HepG2 (cell line): ENCODE results near the gene LINGO3. TPM values are rescaled to one million over a fixed set of nuclear protein-coding genes. Genes with fewer than 3 reads are reported as not detected.

Source experiments
- ATF5 ChIP-seq: sonication (generic); formaldehyde crosslinking; IDR thresholded peaks from 2 replicates; pipeline ENCODE4 v1.4.0; 2020; ENCODE audit warnings: mild to moderate bottlenecking, low read depth, missing genetic modification reagents
- DPF2 ChIP-seq: sonication (generic); formaldehyde crosslinking; IDR thresholded peaks from 2 replicates; pipeline ENCODE4 v1.4.0; 2020; ENCODE audit warnings: mild to moderate bottlenecking, low read depth, missing genetic modification reagents, borderline replicate concordance
- GABPB1 ChIP-seq: IDR thresholded peaks from 2 replicates; pipeline ENCODE4 v1.6.1; 2016; ENCODE audit warnings: mild to moderate bottlenecking, missing genetic modification reagents, moderate library complexity, missing compliant biosample characterization
- KLF16 ChIP-seq, 2 experiments: sonication (generic) in 1 of 2; formaldehyde crosslinking in 1 of 2; IDR thresholded peaks; 2 replicates each; pipeline versions ENCODE4 v1.6.1 to v1.8.0; 2016 to 2023; ENCODE audit warnings: missing genetic modification reagents in 2 of 2, missing compliant biosample characterization in 1 of 2
- SKI ChIP-seq: fragments of 450-650 bp; IDR thresholded peaks from one replicate; pipeline ENCODE4 v1.6.1; 2018; ENCODE audit warnings: mild to moderate bottlenecking; ENCODE audit not compliant: partially characterized antibody
- SNAI1 ChIP-seq: sonication (generic); formaldehyde crosslinking; IDR thresholded peaks from 2 replicates; pipeline ENCODE4 v1.5.0; 2020; ENCODE audit warnings: mild to moderate bottlenecking, missing genetic modification reagents, borderline replicate concordance
- SOX13 ChIP-seq, 3 experiments: fragments of 450-650 bp in 1 of 3; sonication (generic) in 1 of 3; formaldehyde crosslinking in 1 of 3; IDR thresholded peaks in 2 of 3; conservative IDR thresholded peaks in 1 of 3; 2 replicates each; pipeline versions ENCODE4 v1.5.0 to v1.6.1; 2016 to 2020; ENCODE audit warnings: antibody characterized with exemption in 1 of 3, mild to moderate bottlenecking in 1 of 3, missing compliant biosample characterization in 1 of 3, missing genetic modification reagents in 1 of 3, moderate library complexity in 1 of 3
- ZFX ChIP-seq: sonication (generic); formaldehyde crosslinking; IDR thresholded peaks from 2 replicates; pipeline ENCODE4 v1.4.0; 2020; ENCODE audit warnings: mild to moderate bottlenecking, low read depth, missing genetic modification reagents, moderate library complexity
- ZNF350 ChIP-seq: sonication (generic); formaldehyde crosslinking; IDR thresholded peaks from 2 replicates; pipeline ENCODE4 v1.4.0; 2020; ENCODE audit warnings: mild to moderate bottlenecking, low read depth, missing genetic modification reagents, borderline replicate concordance
- ZNF362 ChIP-seq: sonication (generic); formaldehyde crosslinking; IDR thresholded peaks from 2 replicates; pipeline ENCODE4 v1.4.0; 2020; ENCODE audit warnings: missing genetic modification reagents, mild to moderate bottlenecking, borderline replicate concordance
- ZNF639 ChIP-seq: conservative IDR thresholded peaks from 2 replicates; pipeline ENCODE4 v1.6.1; 2018; ENCODE audit warnings: missing genetic modification reagents
- ZNF891 ChIP-seq: sonication (generic); formaldehyde crosslinking; IDR thresholded peaks from 2 replicates; pipeline ENCODE4 v1.5.0; 2020; ENCODE audit warnings: mild to moderate bottlenecking, missing genetic modification reagents
- polyA plus RNA-seq, 8 experiments: library from polyadenylated mRNA; depleted of rRNA in 3 of 8; stranded (reverse) in 7 of 8; unstranded in 1 of 8; fragments of >200 nt; fragmentation: Illumina TruSeq in 4 of 8; extraction: Trizol in 4 of 8; gene quantifications; 2 replicates each; pipeline versions ENCODE4 v1.2.1 to v1.2.3, GENCODE V29; 2011 to 2016; ENCODE audit warnings: low read depth in 4 of 8, missing spikeins in 1 of 8, mixed read lengths in 1 of 8; ENCODE audit not compliant: insufficient read depth in 1 of 8
- total RNA-seq, 5 experiments: library from RNA; depleted of rRNA; stranded (reverse); fragments of >200 nt; fragmentation: Illumina TruSeq; extraction: Trizol; gene quantifications; 2 replicates each; pipeline ENCODE4 v1.2.3, GENCODE V29; 2016; ENCODE audit warnings: low read depth in 1 of 5
- TF ChIP-seq, protein P1 (sequence below): sonication (generic); formaldehyde crosslinking; IDR thresholded peaks from 2 replicates; pipeline ENCODE4 v1.8.1; 2022; ENCODE audit warnings: low read depth, mild to moderate bottlenecking, missing genetic modification reagents
- TF ChIP-seq, protein P2 (sequence below): sonication (generic); formaldehyde crosslinking; IDR thresholded peaks from 2 replicates; pipeline ENCODE4 v1.4.0; 2020; ENCODE audit warnings: missing genetic modification reagents, borderline replicate concordance
- TF ChIP-seq, protein P3 (sequence below): sonication (generic); formaldehyde crosslinking; IDR thresholded peaks from 2 replicates; pipeline ENCODE4 v1.5.0; 2020; ENCODE audit warnings: missing genetic modification reagents, mild to moderate bottlenecking, borderline replicate concordance

Gene LINGO3
- total and polyA plus RNA-seq, 2 of the 13 experiments (the other 11 are each of a cell fraction or from before 2014, with no cell fraction given) = not detected

DNA sequence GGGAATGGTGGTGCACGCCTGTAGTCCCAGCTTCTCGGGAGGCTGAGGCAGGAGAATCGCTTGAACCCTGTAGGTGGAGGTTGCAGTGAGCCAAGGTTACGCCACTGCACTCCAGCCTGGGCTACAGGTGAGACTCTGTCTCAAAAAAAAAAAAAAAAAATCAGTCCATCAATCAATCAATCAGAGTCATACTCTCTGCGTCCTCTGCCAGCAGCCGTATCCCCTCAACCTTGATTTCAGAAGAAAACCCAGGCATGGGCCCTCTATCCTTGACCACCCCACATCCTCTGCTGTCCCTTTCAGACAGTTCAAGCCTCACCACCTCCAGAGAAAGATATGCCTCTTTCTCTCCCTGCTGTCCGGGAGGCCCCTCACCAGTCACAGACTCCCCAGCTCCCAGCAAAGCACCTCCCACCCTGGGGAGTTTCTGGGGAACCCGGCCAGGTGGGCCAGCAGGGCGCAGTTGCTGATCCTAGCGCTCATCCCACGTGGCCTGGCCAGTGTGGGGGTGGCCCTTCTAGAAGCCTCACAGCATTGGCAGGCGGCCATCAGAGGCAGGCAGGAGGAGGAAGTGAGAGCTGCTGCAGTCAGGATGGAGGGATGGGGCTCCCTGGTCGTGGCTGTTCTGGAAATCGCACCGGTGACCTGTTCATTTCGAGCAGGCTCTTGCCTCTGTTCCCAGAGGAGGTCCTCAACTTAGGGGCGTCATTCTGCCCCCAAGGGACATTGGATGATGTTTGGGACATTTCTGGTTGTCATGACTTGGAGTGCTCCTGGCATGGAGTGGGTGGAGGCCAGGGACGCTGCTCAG, 41.6 kb downstream of the LINGO3 start (continued):
- TF ChIP-seq, protein P1, sequence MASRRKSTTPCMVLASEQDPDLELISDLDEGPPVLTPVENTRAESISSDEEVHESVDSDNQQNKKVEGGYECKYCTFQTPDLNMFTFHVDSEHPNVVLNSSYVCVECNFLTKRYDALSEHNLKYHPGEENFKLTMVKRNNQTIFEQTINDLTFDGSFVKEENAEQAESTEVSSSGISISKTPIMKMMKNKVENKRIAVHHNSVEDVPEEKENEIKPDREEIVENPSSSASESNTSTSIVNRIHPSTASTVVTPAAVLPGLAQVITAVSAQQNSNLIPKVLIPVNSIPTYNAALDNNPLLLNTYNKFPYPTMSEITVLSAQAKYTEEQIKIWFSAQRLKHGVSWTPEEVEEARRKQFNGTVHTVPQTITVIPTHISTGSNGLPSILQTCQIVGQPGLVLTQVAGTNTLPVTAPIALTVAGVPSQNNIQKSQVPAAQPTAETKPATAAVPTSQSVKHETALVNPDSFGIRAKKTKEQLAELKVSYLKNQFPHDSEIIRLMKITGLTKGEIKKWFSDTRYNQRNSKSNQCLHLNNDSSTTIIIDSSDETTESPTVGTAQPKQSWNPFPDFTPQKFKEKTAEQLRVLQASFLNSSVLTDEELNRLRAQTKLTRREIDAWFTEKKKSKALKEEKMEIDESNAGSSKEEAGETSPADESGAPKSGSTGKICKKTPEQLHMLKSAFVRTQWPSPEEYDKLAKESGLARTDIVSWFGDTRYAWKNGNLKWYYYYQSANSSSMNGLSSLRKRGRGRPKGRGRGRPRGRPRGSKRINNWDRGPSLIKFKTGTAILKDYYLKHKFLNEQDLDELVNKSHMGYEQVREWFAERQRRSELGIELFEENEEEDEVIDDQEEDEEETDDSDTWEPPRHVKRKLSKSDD (CRISPR knock-in tag) = no peak
- peak; percentile 62 for TF ChIP-seq GABPB1 (CRISPR knock-in tag)
- TF ChIP-seq, protein P2, sequence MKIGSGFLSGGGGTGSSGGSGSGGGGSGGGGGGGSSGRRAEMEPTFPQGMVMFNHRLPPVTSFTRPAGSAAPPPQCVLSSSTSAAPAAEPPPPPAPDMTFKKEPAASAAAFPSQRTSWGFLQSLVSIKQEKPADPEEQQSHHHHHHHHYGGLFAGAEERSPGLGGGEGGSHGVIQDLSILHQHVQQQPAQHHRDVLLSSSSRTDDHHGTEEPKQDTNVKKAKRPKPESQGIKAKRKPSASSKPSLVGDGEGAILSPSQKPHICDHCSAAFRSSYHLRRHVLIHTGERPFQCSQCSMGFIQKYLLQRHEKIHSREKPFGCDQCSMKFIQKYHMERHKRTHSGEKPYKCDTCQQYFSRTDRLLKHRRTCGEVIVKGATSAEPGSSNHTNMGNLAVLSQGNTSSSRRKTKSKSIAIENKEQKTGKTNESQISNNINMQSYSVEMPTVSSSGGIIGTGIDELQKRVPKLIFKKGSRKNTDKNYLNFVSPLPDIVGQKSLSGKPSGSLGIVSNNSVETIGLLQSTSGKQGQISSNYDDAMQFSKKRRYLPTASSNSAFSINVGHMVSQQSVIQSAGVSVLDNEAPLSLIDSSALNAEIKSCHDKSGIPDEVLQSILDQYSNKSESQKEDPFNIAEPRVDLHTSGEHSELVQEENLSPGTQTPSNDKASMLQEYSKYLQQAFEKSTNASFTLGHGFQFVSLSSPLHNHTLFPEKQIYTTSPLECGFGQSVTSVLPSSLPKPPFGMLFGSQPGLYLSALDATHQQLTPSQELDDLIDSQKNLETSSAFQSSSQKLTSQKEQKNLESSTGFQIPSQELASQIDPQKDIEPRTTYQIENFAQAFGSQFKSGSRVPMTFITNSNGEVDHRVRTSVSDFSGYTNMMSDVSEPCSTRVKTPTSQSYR (CRISPR knock-in tag) = no peak
- TF ChIP-seq SNAI1 (CRISPR knock-in tag) = no peak
- no peak for TF ChIP-seq DPF2 (CRISPR knock-in tag)
- no peak for TF ChIP-seq ZNF350 (CRISPR knock-in tag)
- TF ChIP-seq, protein P3, sequence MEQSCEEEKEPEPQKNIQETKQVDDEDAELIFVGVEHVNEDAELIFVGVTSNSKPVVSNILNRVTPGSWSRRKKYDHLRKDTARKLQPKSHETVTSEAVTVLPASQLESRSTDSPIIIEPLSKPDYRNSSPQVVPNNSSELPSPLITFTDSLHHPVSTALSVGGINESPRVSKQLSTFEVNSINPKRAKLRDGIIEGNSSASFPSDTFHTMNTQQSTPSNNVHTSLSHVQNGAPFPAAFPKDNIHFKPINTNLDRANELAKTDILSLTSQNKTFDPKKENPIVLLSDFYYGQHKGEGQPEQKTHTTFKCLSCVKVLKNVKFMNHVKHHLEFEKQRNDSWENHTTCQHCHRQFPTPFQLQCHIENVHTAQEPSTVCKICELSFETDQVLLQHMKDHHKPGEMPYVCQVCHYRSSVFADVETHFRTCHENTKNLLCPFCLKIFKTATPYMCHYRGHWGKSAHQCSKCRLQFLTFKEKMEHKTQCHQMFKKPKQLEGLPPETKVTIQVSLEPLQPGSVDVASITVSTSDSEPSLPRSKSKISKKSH (CRISPR knock-in tag) = peak; percentile 54; the same call in 1 of the 2 replicates
- TF ChIP-seq ZNF891 (CRISPR knock-in tag) = peak; percentile 62; the same call in 1 of the 2 replicates
- TF ChIP-seq ATF5 = no peak
- TF ChIP-seq SKI = no peak
- peak; percentile 61; the same call in 1 of the 2 replicates for TF ChIP-seq ZNF362 (CRISPR knock-in tag)
- TF ChIP-seq ZNF639 (CRISPR knock-in tag) = no peak
- TF ChIP-seq ZFX = no peak
- TF ChIP-seq KLF16 (CRISPR knock-in tag; IDR thresholded peaks at IDR 0.05) = peak in 1 of 2 experiments; percentile 45; a peak in 1 of 4 replicates
- no peak for TF ChIP-seq SOX13 (IDR thresholded peaks at IDR 0.05)
- TF ChIP-seq SOX13 (CRISPR knock-in tag; conservative IDR thresholded peaks at IDR 0.05 in 1 of 2, IDR thresholded peaks at IDR 0.05 in 1 of 2) = no peak
